ENCODE measurements around the gene DES.
"Not testable (repeated sequence)": the region's sequence is repeated elsewhere in the genome, so short reads cannot be mapped to it uniquely, and the experiment has no call there.

Gene DES

GRCh38 chr2:219400562-219400961, 17.6 kb upstream of the DES start:
- no peak for DNase-seq

- DNase-seq, result no peak
Measured at GRCh38 chr2:219401606-219402005, 16.6 kb upstream of the DES start.

GRCh38 chr2:219402665-219403515, 15.3 kb upstream of the DES start:
- peak; percentile 61 for DNase-seq

DNA sequence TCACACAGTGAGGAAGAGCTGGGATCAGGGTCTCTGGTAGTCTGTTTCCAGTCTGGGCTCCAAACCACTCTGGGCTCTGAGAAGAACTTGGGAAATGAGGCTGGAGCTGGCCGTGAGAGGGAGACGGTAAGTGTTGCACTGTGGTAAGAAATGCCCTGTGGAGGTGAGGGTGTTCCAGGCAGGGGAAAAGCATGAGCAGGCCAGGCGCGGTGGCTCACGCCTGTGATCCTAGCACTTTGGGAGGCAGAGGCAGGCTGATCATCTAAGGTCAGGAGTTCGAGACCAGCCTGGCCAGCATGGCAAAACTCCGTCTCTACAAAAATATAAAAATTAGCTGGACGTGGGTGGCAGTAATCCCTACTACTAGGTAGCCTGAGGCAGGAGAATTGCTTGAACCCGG, 14.3 kb upstream of the DES start:
- no peak for DNase-seq

DNA sequence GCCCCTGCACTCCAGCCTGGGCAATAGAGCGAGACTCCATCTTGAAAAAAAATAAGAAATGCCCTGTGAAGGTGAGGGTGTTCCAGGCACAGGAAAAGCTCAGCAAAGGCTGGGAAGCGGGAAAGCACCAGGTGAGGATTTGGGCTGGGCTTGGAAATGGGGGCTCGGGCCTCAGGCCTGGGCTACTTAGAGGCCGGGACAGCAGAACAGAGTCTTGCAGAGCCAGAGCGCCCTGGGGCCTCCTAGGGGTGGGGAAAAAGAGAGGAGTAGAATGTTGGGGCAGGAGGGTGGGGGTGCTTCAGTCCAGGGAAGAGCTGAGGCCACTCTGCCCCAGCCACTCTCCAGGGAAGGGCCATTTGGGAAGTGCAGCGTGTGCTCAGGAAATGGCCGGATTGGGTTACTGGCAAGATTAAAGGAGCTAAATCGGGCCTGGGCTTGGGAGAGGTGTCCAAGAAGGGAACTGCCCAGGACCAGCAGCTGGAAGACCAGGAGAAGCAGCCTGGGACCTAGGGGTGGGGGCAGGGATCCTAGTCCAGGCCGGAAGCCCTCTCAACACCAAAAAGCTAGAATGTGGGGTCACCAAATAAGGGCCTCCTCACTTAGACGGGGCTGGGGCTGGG, 13.8 kb upstream of the DES start:
- DNase-seq, result no peak

GRCh38 chr2:219404954-219405353, 13.2 kb upstream of the DES start:
- no peak for DNase-seq

GRCh38 chr2:219405451-219405850, 12.7 kb upstream of the DES start:
- DNase-seq, result no peak

- no peak for DNase-seq
Measured at GRCh38 chr2:219405958-219406860, 12.0 kb upstream of the DES start.

GRCh38 chr2:219406861-219407230, 11.3 kb upstream of the DES start:
- no peak for DNase-seq

DNA sequence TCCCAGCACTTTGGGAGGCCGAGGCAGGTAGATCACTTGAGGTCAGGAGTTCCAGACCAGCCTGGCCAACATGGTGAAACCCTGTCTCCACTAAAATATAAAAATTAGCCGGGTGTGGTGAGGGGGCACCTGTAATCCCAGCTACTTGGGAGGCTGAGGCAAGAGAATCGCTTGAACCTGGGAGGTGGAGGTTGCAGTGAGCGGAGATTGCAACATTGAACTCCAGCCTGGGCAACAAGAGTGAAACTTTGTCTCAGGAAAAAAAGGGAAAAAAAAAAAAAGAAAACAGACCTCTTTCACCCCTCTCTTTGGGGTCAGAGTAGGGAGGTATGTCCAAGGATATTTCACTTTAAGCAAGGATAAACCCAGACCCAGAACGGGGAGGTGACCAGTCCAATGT, 10.8 kb upstream of the DES start:
- DNase-seq, result not testable (repeated sequence)

- DNase-seq, result no peak
Measured at GRCh38 chr2:219408204-219408603, 10.0 kb upstream of the DES start.

GRCh38 chr2:219408631-219409030, 9.5 kb upstream of the DES start:
- no peak for DNase-seq

GRCh38 chr2:219409619-219410018, 8.6 kb upstream of the DES start:
- DNase-seq, result no peak

- DNase-seq, result no peak
Measured at GRCh38 chr2:219410390-219410789, 7.8 kb upstream of the DES start.

GRCh38 chr2:219414857-219415256, 3.3 kb upstream of the DES start:
- DNase-seq, result no peak

GRCh38 chr2:219415580-219416234, 2.5 kb upstream of the DES start:
- DNase-seq, result no peak

DNA sequence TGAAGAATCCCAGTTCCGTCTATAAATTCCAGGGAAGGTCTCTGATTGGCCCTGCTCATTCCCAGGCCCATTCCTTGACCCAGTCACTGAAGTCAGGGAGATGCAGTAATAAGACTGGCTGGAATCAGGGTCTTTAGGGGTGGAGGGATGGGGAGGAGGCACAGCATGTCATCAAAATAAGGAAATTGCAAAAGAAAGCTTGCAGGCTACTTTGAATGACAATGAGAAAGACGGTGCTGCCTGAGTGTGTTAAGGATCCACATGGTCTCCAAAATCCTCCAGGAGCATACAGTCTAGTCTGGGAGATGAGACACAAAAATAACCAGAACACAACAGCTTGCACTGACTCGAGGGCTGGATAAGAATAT, 2.0 kb upstream of the DES start:
- DNase-seq, result no peak

DNA sequence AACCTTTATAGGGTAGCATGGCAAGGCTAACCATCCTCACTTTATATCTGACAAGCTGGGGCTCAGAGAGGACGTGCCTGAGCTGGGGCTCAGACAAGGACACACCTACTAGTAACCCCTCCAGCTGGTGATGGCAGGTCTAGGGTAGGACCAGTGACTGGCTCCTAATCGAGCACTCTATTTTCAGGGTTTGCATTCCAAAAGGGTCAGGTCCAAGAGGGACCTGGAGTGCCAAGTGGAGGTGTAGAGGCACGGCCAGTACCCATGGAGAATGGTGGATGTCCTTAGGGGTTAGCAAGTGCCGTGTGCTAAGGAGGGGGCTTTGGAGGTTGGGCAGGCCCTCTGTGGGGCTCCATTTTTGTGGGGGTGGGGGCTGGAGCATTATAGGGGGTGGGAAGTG, 1.2 kb upstream of the DES start:
- DNase-seq, result no peak

DNA sequence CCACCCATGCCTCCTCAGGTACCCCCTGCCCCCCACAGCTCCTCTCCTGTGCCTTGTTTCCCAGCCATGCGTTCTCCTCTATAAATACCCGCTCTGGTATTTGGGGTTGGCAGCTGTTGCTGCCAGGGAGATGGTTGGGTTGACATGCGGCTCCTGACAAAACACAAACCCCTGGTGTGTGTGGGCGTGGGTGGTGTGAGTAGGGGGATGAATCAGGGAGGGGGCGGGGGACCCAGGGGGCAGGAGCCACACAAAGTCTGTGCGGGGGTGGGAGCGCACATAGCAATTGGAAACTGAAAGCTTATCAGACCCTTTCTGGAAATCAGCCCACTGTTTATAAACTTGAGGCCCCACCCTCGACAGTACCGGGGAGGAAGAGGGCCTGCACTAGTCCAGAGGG, 803 bp upstream of the DES start:
- DNase-seq, result no peak

- no peak for DNase-seq
Measured at GRCh38 chr2:219419012-219419324, 791 bp downstream of the DES start.

GRCh38 chr2:219419331-219420197, 1.4 kb downstream of the DES start:
- DNase-seq, result no peak

GRCh38 chr2:219420687-219421086, 2.5 kb downstream of the DES start:
- no peak for DNase-seq

Data from activated naive CD4-positive, alpha-beta T cell treated with Interleukin-2 at 50 U/mL for 16 hours (primary cell).